ENCODE measurements around the gene PAM. TPM values are rescaled to one million over a fixed set of nuclear protein-coding genes. Genes with fewer than 3 reads are reported as not detected.

Gene PAM
- total RNA-seq, 1 donor from 2014 or later, result 136 TPM

- no peak for DNase-seq (ENCODE audit: extremely low spot score in 2 of 2)
Observed at GRCh38 chr5:102788788-102789187, 33.7 kb downstream of the PAM start.

GRCh38 chr5:102789469-102789868 is 34.4 kb downstream of the PAM start:
- no peak overlapping the region for H3K4me3 ChIP-seq
- H3K4me1 ChIP-seq, result no peaks in the 10 kb centered on the region
- H3K27ac ChIP-seq, result no peak overlapping the region
- no peaks in the 10 kb centered on the region for H3K9me3 ChIP-seq
- intact Hi-C loops (cut with DNase I), result loop anchor here (10.0 kb wide), 1 partner anchor 195 kb away; no protein-coding TSS in a partner anchor
- H3K36me3 ChIP-seq, result no peaks in the 10 kb centered on the region
- no peak for DNase-seq (ENCODE audit: extremely low spot score in 2 of 2)
- TF ChIP-seq POLR2AphosphoS5 (IDR thresholded peaks at IDR 0.05; ENCODE audit: insufficient read depth in 1 of 2, low read depth in 1 of 2), result no peak
- TF ChIP-seq CTCF (IDR thresholded peaks at IDR 0.05), result no peak
- no peak for TF ChIP-seq POLR2A (IDR thresholded peaks at IDR 0.05)
- no peaks in the 10 kb centered on the region for H3K27me3 ChIP-seq

More at GRCh38 chr5:102788788-102789187, 33.7 kb downstream of the PAM start:
- no peaks in the 10 kb centered on the region for H3K36me3 ChIP-seq
- no peaks in the 10 kb centered on the region for H3K4me1 ChIP-seq
- no peak overlapping the region for H3K4me3 ChIP-seq
- TF ChIP-seq CTCF (IDR thresholded peaks at IDR 0.05), result no peak
- TF ChIP-seq POLR2A (IDR thresholded peaks at IDR 0.05), result no peak
- TF ChIP-seq POLR2AphosphoS5 (IDR thresholded peaks at IDR 0.05; ENCODE audit: insufficient read depth in 1 of 2, low read depth in 1 of 2), result no peak
- H3K27me3 ChIP-seq, result no peaks in the 10 kb centered on the region
- intact Hi-C loops (cut with DNase I), result loop anchor here (10.0 kb wide), 1 partner anchor 196 kb away; no protein-coding TSS in a partner anchor
- H3K9me3 ChIP-seq, result no peaks in the 10 kb centered on the region
- H3K27ac ChIP-seq, result no peak overlapping the region

- Histone ChIP-seq H3K36me3 (no peaks in the 10 kb centered on the region), H3K4me3 (no peak overlapping the region), H3K27ac (no peak overlapping the region), H3K9me3 (no peaks in the 10 kb centered on the region), H3K27me3 (no peaks in the 10 kb centered on the region), H3K4me1 (no peaks in the 10 kb centered on the region)
- no peak for DNase-seq (ENCODE audit: extremely low spot score in 2 of 2)
- intact Hi-C loops (cut with DNase I), result no loop called here
- TF ChIP-seq POLR2AphosphoS5 (IDR thresholded peaks at IDR 0.05; ENCODE audit: insufficient read depth in 1 of 2, low read depth in 1 of 2) (no peak), POLR2A (IDR thresholded peaks at IDR 0.05) (no peak), CTCF (IDR thresholded peaks at IDR 0.05) (no peak)
Observed at GRCh38 chr5:102790748-102791147, 35.6 kb downstream of the PAM start.

- Histone ChIP-seq H3K36me3 (no peaks in the 10 kb centered on the region), H3K27me3 (no peaks in the 10 kb centered on the region), H3K4me1 (no peaks in the 10 kb centered on the region), H3K27ac (no peak overlapping the region), H3K9me3 (no peaks in the 10 kb centered on the region), H3K4me3 (no peak overlapping the region)
- no peak for TF ChIP-seq POLR2AphosphoS5 (IDR thresholded peaks at IDR 0.05; ENCODE audit: insufficient read depth in 1 of 2, low read depth in 1 of 2)
- no peak for TF ChIP-seq POLR2A (IDR thresholded peaks at IDR 0.05)
- no peak for TF ChIP-seq CTCF (IDR thresholded peaks at IDR 0.05)
- DNase-seq (ENCODE audit: extremely low spot score in 2 of 2), result no peak
- intact Hi-C loops (cut with DNase I), result no loop called here
Observed at GRCh38 chr5:102792705-102793104, 37.6 kb downstream of the PAM start.

GRCh38 chr5:102794047-102794446 is 38.9 kb downstream of the PAM start:
- no peak overlapping the region for H3K4me3 ChIP-seq
- peaks cover 3% of the 10 kb centered on the region for H3K4me1 ChIP-seq
- H3K36me3 ChIP-seq, result no peaks in the 10 kb centered on the region
- intact Hi-C loops (cut with DNase I), result no loop called here
- TF ChIP-seq POLR2AphosphoS5 (IDR thresholded peaks at IDR 0.05; ENCODE audit: insufficient read depth in 1 of 2, low read depth in 1 of 2) (no peak), CTCF (IDR thresholded peaks at IDR 0.05) (no peak)
- no peaks in the 10 kb centered on the region for H3K27me3 ChIP-seq
- H3K9me3 ChIP-seq, result no peaks in the 10 kb centered on the region
- no peak overlapping the region for H3K27ac ChIP-seq
- no peak for DNase-seq (ENCODE audit: extremely low spot score in 2 of 2)
